HG03460 (cell line): ENCODE data around the gene NAALADL2.

ENCODE experiments used
- ATAC-seq: cut with Tn5 transposase; IDR thresholded peaks from one replicate; pipeline ENCODE4 v1.9.1; 2021; ENCODE audit not compliant: unreplicated experiment

The NAALADL2 gene

GRCh38 chr3:174959556-174960065 is 100.5 kb downstream of the NAALADL2 start:
- ATAC-seq, result no peak

GRCh38 chr3:174960898-174961297 is 101.8 kb downstream of the NAALADL2 start:
- ATAC-seq, result no peak

- no peak for ATAC-seq
These were observed 114.3 kb downstream of the NAALADL2 start for GRCh38 chr3:174973465-174973864.

GRCh38 chr3:174986685-174987084 is 127.6 kb downstream of the NAALADL2 start:
- ATAC-seq, result no peak

GRCh38 chr3:175001091-175001490 is 142.0 kb downstream of the NAALADL2 start:
- no peak for ATAC-seq

- ATAC-seq, result no peak
These were observed 143.6 kb downstream of the NAALADL2 start for GRCh38 chr3:175002732-175003143.

- no peak for ATAC-seq
These were observed 144.5 kb downstream of the NAALADL2 start for GRCh38 chr3:175003590-175003989.

GRCh38 chr3:175005193-175005592 is 146.1 kb downstream of the NAALADL2 start:
- no peak for ATAC-seq

- no peak for ATAC-seq
These were observed 146.7 kb downstream of the NAALADL2 start for GRCh38 chr3:175005881-175006280.

GRCh38 chr3:175007306-175007705 is 148.2 kb downstream of the NAALADL2 start:
- ATAC-seq, result no peak

GRCh38 chr3:175009295-175009694 is 150.2 kb downstream of the NAALADL2 start:
- ATAC-seq, result no peak

GRCh38 chr3:175015056-175015635 is 156.0 kb downstream of the NAALADL2 start:
- no peak for ATAC-seq

GRCh38 chr3:175018946-175019727 is 160.0 kb downstream of the NAALADL2 start:
- ATAC-seq, result no peak

- ATAC-seq, result no peak
These were observed 161.0 kb downstream of the NAALADL2 start for GRCh38 chr3:175020101-175020500.

- ATAC-seq, result no peak
These were observed 170.7 kb downstream of the NAALADL2 start for GRCh38 chr3:175029828-175030227.

GRCh38 chr3:175039875-175040274 is 180.7 kb downstream of the NAALADL2 start:
- no peak for ATAC-seq

- no peak for ATAC-seq
These were observed 182.2 kb downstream of the NAALADL2 start for GRCh38 chr3:175041369-175041768.

GRCh38 chr3:175046601-175047000 is 187.5 kb downstream of the NAALADL2 start:
- no peak for ATAC-seq

GRCh38 chr3:175047786-175048185 is 188.7 kb downstream of the NAALADL2 start:
- no peak for ATAC-seq

GRCh38 chr3:175057401-175057800 is 198.3 kb downstream of the NAALADL2 start:
- ATAC-seq, result no peak

- ATAC-seq, result no peak
These were observed 200.7 kb downstream of the NAALADL2 start for GRCh38 chr3:175059788-175060187.

- no peak for ATAC-seq
These were observed 206.4 kb downstream of the NAALADL2 start for GRCh38 chr3:175065497-175065896.
